Heart left ventricle (tissue), 16 donors: ENCODE measurements around the gene SRSF8. TPM values are rescaled to one million over a fixed set of nuclear protein-coding genes. Genes with fewer than 3 reads are reported as not detected.
A peak's percentile ranks its signal among the peaks of the same experiment; 100 is the strongest.
"Not testable (repeated sequence)": the region's sequence is repeated elsewhere in the genome, so short reads cannot be mapped to it uniquely, and the experiment has no call there.

ENCODE experiments used
- ATAC-seq, 4 donors: fragments of 200-7000 bp; cut with Tn5 transposase; one replicate each; pipeline ENCODE4 v1.9.1; 2020 to 2022; ENCODE audit warnings: moderate library complexity in 4 of 4, mild to moderate bottlenecking in 3 of 4, moderate number of reproducible peaks in 1 of 4
- DNase-seq, 5 donors: peaks; one replicate each; pipeline ENCODE4 v3.0.0-alpha.2; 2020
- H3K27ac ChIP-seq, 12 donors: fragments of 200-600 bp; sonication (generic) in 4 of 12; one replicate each; pipeline versions ENCODE4 v1.5.0 to v1.8.0; 2016 to 2022; ENCODE audit warnings: mild to moderate bottlenecking in 2 of 12
- H3K27me3 ChIP-seq, 9 donors: fragments of 200-600 bp; sonication (generic) in 2 of 9; one replicate each; pipeline versions ENCODE4 v1.5.1 to v1.8.0; 2016 to 2022; ENCODE audit warnings: mild to moderate bottlenecking in 3 of 9
- H3K36me3 ChIP-seq, 9 donors: fragments of 200-600 bp; sonication (generic) in 2 of 9; one replicate each; pipeline versions ENCODE4 v1.5.0 to v1.8.0; 2018 to 2022; ENCODE audit warnings: mild to moderate bottlenecking in 2 of 9
- H3K4me1 ChIP-seq, 12 donors: fragments of 200-600 bp; sonication (generic) in 4 of 12; one replicate each; pipeline versions ENCODE4 v1.5.0 to v1.8.0; 2016 to 2022; ENCODE audit warnings: mild to moderate bottlenecking in 3 of 12
- H3K4me3 ChIP-seq, 12 donors: fragments of 200-600 bp; sonication (generic) in 4 of 12; one replicate each; pipeline versions ENCODE4 v1.5.0 to v1.8.0; 2017 to 2022; ENCODE audit warnings: mild to moderate bottlenecking in 9 of 12, moderate library complexity in 4 of 12
- H3K9me3 ChIP-seq, 12 donors: fragments of 200-600 bp; sonication (generic) in 4 of 12; one replicate each; pipeline versions ENCODE4 v1.5.0 to v1.8.0; 2016 to 2022; ENCODE audit warnings: mild to moderate bottlenecking in 1 of 12
- POLR2A ChIP-seq, 2 donors: fragments of 450-650 bp; IDR thresholded peaks; one replicate each; pipeline ENCODE4 v1.6.1; 2017; ENCODE audit warnings: antibody characterized with exemption in 2 of 2, mild to moderate bottlenecking in 2 of 2, moderate library complexity in 2 of 2
- WGBS, 4 donors: extraction: QIAGEN DNeasy Blood & Tissue Kit in 2 of 4; methylation state at CpG; one replicate each; pipeline versions ENCODE4 v1.1.5 to v1.1.7; 2013 to 2018; 5-methylcytosine and 5-hydroxymethylcytosine counted together
- intact Hi-C, 10 donors: fragments of 100-400 bp; cut with DNase I; formaldehyde crosslinking; loops; one replicate each; pipeline versions ENCODE4 v1.11.1 to v1.14.2; 2022
- polyA plus RNA-seq, 2 donors: library from polyadenylated mRNA; stranded (reverse); fragments of 200-250 nt; gene quantifications; one replicate each; pipeline ENCODE4 v1.2.3, GENCODE V29; 2013
- total RNA-seq, 9 donors: library from RNA; depleted of rRNA in 2 of 9; stranded (reverse); fragments of >200 nt in 2 of 9; fragmentation: NEBNext Ultra II Directional in 3 of 9; extraction: Animal tissue kit (Norgen Biotek cat#: 25700) in 3 of 9; gene quantifications; one replicate each; pipeline versions ENCODE4 v1.1.0 to v1.2.4, GENCODE V29; 2016 to 2023
- TF ChIP-seq, protein P1 (sequence below), 12 donors: fragments of 200-600 bp; sonication (generic) in 4 of 12; IDR thresholded peaks; one replicate each; pipeline versions ENCODE4 v1.5.0 to v1.8.0; 2018 to 2022; ENCODE audit warnings: antibody characterized with exemption in 12 of 12, mild to moderate bottlenecking in 5 of 12
- donor health status: ischemic (EF 13 %, LVEDD 7.1; RV severe dilation, severe dysfunction).
- donor health status: healthy with polysubstance abuse.
- donor health status: DM: no; HTN: yes; CAD: no.
- donor health status: DM: no; HTN: no; CAD: no.
- donor health status: ischemic (EF 25% LVEDD 6.9; RV normal size, moderate dysfunction).
- donor health status: ischemic (EF 25% LVEDD 5.7; RV mildly dilated, moderate dysfunction).
- donor health status: healthy.
- donor health status: DM: yes; HTN: yes; CAD: no.
- donor health status: ischemic (EF 35%, LVEDD 5.7; RV mildly dilated, moderate dysfunction).
- donor health status: nonischemic (EF 11% LVEDD 7.7; RV severe dilation, severe dysfunction).
- donor health status: DM: yes; HTN: yes; CAD: no.
- donor health status: PGD.
- donor health status: ischemic (EF 29% LVEDD 5.4; RV normal size, mild dysfunction).
- donor health status: nonischemic (EF 23%, LVEDD 6.1; RV moderate dilation, normal function).

SRSF8 gene
- total and polyA plus RNA-seq, 11 donors: 20.0 to 26.5 (median 22.7) TPM

DNA sequence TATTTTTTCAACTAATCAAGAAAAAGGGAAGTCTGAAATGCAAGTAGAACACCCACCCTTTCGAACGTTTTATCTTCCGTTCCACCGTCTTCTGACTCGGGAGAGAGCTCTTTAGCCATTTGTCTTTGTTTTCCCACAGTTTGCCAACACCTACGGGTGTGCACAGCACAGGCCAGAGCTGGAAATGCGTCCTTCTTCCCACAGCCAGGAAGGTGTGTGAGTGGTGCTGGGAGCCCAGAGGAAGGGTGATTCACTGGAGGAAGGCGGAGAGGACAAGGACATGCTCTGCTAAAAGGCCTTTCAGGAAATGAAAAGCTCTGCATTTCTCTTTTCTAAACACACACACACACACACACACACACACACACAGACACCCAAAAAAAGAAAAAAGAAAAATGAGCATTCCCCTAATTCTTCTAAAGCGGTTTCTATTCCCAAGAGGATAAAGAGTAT lies 41.5 kb downstream of the SRSF8 start:
- Histone ChIP-seq H3K27me3 (no peaks in the 10 kb centered on the region), H3K4me3 (peak overlapping the region in 2 of 12 donors; percentile 7 to 16), H3K36me3 (peaks cover 0 to 11% (median 0%) of the 10 kb centered on the region in 9 donors), H3K4me1 (peaks cover 0 to 47% (median 25%) of the 10 kb centered on the region in 12 donors), H3K9me3 (no peaks in the 10 kb centered on the region), H3K27ac (peak overlapping the region; percentile 56 to 88 (median 76))
- ATAC-seq (peak; percentile 82 to 95 (median 90)), DNase-seq (peak in 4 of 5 donors; percentile 40 to 72 (median 65))
- 44 to 52% (median 51%) methylated on average over 9 of the region's 9 CpGs for WGBS, 4 donors
- TF ChIP-seq, protein P1, sequence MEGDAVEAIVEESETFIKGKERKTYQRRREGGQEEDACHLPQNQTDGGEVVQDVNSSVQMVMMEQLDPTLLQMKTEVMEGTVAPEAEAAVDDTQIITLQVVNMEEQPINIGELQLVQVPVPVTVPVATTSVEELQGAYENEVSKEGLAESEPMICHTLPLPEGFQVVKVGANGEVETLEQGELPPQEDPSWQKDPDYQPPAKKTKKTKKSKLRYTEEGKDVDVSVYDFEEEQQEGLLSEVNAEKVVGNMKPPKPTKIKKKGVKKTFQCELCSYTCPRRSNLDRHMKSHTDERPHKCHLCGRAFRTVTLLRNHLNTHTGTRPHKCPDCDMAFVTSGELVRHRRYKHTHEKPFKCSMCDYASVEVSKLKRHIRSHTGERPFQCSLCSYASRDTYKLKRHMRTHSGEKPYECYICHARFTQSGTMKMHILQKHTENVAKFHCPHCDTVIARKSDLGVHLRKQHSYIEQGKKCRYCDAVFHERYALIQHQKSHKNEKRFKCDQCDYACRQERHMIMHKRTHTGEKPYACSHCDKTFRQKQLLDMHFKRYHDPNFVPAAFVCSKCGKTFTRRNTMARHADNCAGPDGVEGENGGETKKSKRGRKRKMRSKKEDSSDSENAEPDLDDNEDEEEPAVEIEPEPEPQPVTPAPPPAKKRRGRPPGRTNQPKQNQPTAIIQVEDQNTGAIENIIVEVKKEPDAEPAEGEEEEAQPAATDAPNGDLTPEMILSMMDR (IDR thresholded peaks at IDR 0.05): no peak
- no peak for TF ChIP-seq POLR2A (IDR thresholded peaks at IDR 0.05)
- intact Hi-C loops: loop anchor here in 1 of 10 donors (1.0 kb wide), 1 partner anchor 42 kb away; no protein-coding TSS in a partner anchor

GRCh38 chr11:95108671-95109551 lies 42.2 kb downstream of the SRSF8 start:
- Histone ChIP-seq H3K9me3 (no peaks in the 10 kb centered on the region), H3K4me3 (peak overlapping the region in 1 of 12 donors; percentile 14), H3K27ac (peak overlapping the region; percentile 56 to 88 (median 76)), H3K36me3 (peaks cover 0 to 7% (median 0%) of the 10 kb centered on the region in 9 donors), H3K4me1 (peaks cover 0 to 45% (median 25%) of the 10 kb centered on the region in 12 donors), H3K27me3 (no peaks in the 10 kb centered on the region)
- intact Hi-C loops: loop anchor here in 1 of 10 donors (1.0 kb wide), 1 partner anchor 41 kb away; no protein-coding TSS in a partner anchor
- 27 to 43% (median 42%) methylated on average over 6 of the region's 6 CpGs for WGBS, 4 donors
- no peak for TF ChIP-seq POLR2A (IDR thresholded peaks at IDR 0.05)
- TF ChIP-seq, protein P1 (IDR thresholded peaks at IDR 0.05): no peak
- DNase-seq: peak in 1 of 5 donors; percentile 30
- ATAC-seq: peak; percentile 70 to 85 (median 82)

DNA sequence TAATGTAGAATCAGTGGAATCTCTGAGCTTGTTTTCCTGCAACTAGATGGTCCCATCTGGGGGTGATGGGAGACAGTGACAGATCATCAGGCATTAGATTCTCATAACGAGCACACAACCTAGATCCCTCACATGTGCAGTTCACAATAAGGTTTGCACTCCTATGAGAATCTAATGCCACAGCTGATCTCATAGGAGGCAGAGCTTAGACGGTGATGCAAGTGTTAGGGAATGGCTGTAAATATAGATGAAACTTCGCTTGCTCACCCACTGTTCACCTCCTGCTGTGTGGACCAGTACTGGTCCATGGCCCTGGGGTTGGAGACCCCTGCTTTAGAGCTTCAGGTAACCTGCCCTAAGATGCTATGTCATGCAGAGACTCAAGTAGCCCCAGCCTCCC lies 44.8 kb downstream of the SRSF8 start:
- ATAC-seq: not testable (repeated sequence)

DNA sequence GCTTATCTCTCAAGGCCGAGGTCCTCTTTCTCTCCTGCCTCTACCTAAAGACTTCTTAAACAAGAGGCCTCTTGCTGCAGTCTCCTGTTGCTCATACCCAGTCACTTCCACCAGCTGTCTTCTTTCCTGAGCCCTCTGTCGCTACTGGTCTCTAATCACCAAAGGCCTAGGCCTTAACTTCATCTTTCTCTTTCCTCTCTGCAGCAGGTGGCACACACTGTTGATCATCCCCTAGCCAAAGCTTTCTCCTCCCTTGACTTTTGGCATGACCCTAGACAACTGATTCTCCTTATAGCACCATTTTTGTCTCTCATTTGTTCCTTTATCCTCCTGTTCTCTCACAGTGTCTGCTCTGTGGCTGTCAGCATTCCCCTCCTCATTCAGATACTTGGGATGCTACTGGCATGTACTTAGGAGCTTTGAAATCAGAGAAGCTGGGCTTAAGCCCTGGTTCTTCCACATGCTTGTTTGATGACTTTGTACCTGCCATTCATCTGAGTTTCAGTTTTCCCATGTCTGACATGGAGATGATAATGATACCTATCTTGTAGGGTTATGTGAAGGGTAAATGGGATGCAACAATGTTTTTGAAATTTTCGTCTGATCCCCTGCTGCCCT lies 45.3 kb downstream of the SRSF8 start:
- Histone ChIP-seq H3K27me3 (no peaks in the 10 kb centered on the region), H3K36me3 (peaks cover 0 to 7% (median 0%) of the 10 kb centered on the region in 9 donors), H3K9me3 (no peaks in the 10 kb centered on the region), H3K4me1 (peaks cover 0 to 35% (median 24%) of the 10 kb centered on the region in 12 donors), H3K27ac (no peak overlapping the region), H3K4me3 (no peak overlapping the region)
- DNase-seq (no peak), ATAC-seq (no peak)
- 87 to 94% (median 92%) methylated on average over 3 of the region's 3 CpGs for WGBS, 4 donors
- TF ChIP-seq, protein P1 (IDR thresholded peaks at IDR 0.05): no peak
- TF ChIP-seq POLR2A (IDR thresholded peaks at IDR 0.05): no peak
- intact Hi-C loops: loop anchor here in 1 of 10 donors (5.0 kb wide), 1 partner anchor 35 kb away; no protein-coding TSS in a partner anchor

More for the DNA sequence above, 44.8 kb downstream of the SRSF8 start:
- H3K36me3 ChIP-seq, H3K4me3 ChIP-seq, DNase-seq, H3K9me3 ChIP-seq, H3K27me3 ChIP-seq, H3K27ac ChIP-seq: not testable (repeated sequence)
- WGBS, 4 donors: 78 to 96% (median 94%) methylated on average over 3 of the region's 3 CpGs
- intact Hi-C loops: loop anchor here in 1 of 10 donors (5.0 kb wide), 1 partner anchor 36 kb away; no protein-coding TSS in a partner anchor
- H3K4me1 ChIP-seq: peaks cover 0 to 35% (median 25%) of the 10 kb centered on the region in 12 donors
